ENCODE data around the gene CREB3L4. TPM values are rescaled to one million over a fixed set of nuclear protein-coding genes. Genes with fewer than 3 reads are reported as not detected.

The CREB3L4 gene
- total RNA-seq, 4 donors from 2014 or later: 6.1 to 19.1 (median 8.5) TPM

DNA sequence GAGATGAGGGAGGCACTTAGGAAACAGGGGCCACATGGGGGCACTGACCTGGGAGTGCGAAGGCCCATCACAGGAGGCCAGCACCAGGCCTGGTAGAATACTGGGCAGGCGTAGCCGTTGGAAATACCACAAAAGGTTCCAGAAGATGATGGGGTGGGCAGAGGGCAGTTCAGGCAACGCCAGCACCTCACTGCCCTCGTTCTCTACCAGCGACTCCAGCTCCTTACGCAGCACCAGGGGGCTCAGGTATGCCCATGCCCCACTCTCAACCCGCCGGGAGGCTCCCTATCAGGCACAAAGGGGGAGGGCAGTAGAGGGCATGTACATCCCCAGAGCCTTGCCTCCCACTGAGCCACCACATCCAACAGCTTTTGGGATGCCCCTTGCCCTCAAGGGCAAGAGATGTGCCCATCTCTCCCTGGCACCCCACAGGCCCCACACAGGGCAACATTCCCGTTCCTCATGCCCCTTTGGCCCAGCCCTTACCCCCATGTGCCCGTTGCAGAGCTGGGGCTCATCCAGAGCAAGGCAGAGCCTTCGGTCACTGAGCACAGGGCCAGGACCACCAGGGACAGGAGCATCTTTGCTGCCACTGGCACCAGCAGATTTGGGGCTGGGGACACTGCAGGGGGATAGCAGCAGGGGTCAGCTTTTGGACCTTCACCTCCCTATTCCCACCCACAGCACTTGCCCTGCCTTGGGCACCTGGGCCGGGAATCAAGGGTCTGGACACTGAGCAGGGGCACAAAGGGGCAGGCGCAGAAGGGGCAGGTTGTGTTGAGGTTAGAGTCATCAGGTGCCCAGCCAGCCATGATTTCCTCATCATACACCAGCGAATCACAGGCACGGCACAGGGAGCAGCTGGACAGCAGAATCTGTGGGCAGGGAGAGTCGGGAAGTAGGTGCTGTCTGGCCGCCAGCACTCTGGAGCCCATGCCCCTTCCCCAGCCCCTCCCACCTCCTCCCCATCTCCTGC, 35.3 kb upstream of the CREB3L4 start:
- DNase-seq (ENCODE audit: low spot score) (no peak), ATAC-seq (ENCODE audit: low FRiP score) (no peak)
- TF ChIP-seq, protein P1, sequence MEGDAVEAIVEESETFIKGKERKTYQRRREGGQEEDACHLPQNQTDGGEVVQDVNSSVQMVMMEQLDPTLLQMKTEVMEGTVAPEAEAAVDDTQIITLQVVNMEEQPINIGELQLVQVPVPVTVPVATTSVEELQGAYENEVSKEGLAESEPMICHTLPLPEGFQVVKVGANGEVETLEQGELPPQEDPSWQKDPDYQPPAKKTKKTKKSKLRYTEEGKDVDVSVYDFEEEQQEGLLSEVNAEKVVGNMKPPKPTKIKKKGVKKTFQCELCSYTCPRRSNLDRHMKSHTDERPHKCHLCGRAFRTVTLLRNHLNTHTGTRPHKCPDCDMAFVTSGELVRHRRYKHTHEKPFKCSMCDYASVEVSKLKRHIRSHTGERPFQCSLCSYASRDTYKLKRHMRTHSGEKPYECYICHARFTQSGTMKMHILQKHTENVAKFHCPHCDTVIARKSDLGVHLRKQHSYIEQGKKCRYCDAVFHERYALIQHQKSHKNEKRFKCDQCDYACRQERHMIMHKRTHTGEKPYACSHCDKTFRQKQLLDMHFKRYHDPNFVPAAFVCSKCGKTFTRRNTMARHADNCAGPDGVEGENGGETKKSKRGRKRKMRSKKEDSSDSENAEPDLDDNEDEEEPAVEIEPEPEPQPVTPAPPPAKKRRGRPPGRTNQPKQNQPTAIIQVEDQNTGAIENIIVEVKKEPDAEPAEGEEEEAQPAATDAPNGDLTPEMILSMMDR (IDR thresholded peaks at IDR 0.05): no peak

DNA sequence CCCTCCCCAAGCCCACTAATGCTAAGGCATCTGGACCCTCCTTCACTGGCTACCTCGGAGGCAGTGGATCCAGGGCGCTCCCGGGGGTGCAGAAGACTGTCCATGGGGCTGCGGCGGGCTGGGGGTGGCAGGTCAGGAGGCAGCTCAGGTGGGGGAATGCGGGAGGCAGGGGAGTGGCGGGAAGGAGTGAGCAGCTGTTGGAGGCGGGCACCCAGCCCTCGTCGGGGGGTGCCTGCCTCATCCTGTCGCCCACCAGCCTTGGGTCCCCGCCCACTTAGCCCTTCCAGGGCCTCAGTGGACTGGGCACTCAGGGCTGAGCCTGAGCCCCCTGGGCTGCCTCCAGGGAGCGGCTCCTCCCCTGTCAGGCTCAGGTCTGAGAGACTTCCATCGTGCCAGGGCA, 34.3 kb upstream of the CREB3L4 start:
- TF ChIP-seq, protein P1 (IDR thresholded peaks at IDR 0.05): no peak

DNA sequence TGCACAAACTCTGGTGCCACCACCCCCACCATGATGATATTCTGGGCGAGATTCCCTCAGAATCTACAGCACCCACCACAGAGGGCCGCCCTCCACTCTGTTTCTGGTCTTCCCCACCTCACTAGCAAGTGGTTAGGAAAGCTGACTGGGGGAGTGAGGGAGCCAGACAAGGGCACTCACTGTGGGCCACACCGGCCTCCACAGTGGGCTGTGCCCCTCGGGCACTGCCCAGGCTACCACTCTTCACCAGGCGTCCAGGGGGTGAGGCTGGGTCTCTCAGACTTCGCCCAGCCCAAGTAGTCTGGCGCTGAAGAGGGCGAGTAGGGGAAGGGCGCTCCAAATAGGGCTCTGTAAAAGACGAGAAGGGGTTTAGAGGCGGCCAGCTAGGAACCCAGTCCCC, 33.7 kb upstream of the CREB3L4 start:
- TF ChIP-seq, protein P1 (IDR thresholded peaks at IDR 0.05): no peak
- DNase-seq (ENCODE audit: low spot score) (no peak), ATAC-seq (ENCODE audit: low FRiP score) (no peak)

More for the DNA sequence above, 34.3 kb upstream of the CREB3L4 start:
- DNase-seq (ENCODE audit: low spot score): no peak
- no peak for ATAC-seq (ENCODE audit: low FRiP score)

DNA sequence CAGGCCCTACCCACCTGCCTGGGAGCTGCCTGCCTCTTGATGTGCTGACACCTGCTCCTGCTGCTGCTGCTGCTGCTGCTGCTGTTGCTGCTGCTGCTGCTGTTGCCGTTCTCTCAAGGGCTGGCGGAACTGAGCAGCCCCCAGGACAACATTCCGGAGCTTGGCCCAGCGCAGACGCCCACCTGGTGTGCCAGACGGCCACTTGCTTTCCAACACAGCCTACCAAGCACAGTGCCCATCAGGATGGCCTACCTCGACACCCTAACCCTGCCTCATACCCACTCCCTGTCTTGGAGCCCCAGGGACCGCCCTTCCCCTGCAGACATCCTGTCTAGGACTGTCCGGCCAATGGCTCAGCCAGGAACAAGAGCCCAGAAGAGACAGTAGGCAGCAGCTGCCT, 33.0 kb upstream of the CREB3L4 start:
- ATAC-seq (ENCODE audit: low FRiP score): no peak
- TF ChIP-seq, protein P1 (IDR thresholded peaks at IDR 0.05): no peak
- no peak for DNase-seq (ENCODE audit: low spot score)

DNA sequence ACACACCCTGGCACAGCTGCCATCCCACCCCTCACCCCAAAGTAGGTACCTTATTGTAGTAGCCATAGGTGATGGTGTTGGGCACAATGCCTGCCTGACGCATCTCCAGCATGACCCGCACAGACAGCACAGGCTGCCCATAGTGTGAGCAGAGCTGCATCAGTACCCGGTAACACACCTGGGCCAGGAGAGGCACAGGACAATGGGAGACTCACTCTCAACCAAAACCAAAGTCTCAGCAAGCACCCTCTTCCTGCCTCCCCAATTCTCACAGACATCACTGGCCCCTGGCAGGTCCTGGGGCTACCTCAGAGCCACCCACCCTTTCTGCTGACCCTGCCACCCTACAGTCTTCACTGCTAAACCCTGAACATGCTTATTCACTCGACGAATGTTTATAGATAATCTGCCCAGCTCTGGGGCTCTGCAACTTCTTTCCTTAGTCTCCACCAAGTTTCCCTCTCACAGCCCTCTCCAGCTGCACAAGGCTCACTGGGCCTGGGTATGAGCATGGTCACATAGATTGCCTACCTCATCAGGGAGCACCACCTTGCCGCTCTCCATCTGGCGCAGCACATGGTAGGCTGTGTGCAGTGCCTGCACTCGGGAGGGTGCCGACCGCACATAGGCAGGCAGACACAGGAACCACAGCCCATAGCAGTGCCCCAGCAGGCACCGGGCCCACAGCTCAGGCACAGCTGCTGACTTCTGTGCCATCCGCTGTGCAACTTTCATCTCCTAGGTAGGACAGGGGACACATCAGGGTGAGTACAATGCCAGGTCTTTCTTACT, 31.5 kb upstream of the CREB3L4 start:
- DNase-seq (ENCODE audit: low spot score) (no peak), ATAC-seq (ENCODE audit: low FRiP score) (no peak)
- TF ChIP-seq, protein P1 (IDR thresholded peaks at IDR 0.05): no peak

DNA sequence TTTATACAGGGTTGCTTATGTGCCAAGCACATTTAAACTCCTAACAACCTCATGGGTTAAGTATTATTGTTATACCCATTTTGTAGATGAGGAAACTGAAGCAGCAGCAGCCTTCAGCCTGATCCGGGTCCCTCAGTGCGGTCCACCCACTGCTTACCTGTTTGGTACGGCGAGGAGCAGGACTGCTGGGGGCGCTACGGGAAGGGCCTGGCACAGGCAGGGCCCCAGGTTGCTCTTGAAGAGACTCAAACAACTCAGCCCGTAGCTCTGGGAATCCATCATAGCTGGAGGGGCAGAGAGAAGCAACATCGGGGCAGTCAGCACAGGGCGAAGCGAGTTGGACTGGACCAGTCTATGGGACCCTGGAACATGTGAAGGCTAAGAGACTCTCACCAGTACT, 30.4 kb upstream of the CREB3L4 start:
- ATAC-seq (ENCODE audit: low FRiP score): no peak
- DNase-seq (ENCODE audit: low spot score): no peak
- TF ChIP-seq, protein P1 (IDR thresholded peaks at IDR 0.05): no peak
